HG02763 (cell line): ENCODE results near the gene NFYC.

ENCODE experiments used
- ATAC-seq: cut with Tn5 transposase; IDR thresholded peaks from one replicate; pipeline ENCODE4 v1.9.1; 2021; ENCODE audit warnings: mild to moderate bottlenecking, moderate library complexity; ENCODE audit not compliant: unreplicated experiment

Gene NFYC

GRCh38 chr1:40818264-40818961, 126.9 kb downstream of the NFYC start:
- peak; percentile 51 for ATAC-seq

- no peak for ATAC-seq
These were observed 127.6 kb downstream of the NFYC start for GRCh38 chr1:40819101-40819500.

DNA sequence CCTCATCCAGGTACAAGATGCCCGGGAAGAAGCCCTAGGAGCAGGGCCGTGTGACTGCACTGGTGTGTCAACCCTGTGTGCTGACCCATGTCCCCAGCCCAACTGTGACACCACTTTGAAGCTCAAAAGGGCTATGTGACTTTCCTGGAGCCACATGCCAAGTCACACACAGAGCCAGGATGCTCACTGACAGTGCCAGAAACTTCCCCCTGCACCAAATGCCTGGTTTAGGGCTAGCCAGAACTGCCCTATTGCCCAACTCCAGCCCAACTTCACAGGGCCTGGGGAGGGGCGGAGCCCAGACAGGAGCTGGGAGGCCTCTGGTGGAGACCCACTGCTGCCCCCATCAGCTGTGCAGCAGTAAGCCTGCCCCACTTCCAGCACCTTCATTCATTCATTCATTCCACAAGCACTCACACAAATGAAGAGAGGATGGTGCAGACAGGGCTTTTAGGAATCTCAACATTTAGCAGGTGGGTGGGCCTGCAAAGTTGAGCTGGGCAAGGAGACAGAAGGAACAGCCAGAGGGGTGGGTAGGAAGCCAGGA, 128.8 kb downstream of the NFYC start:
- no peak for ATAC-seq
